GM21447 (cell line): Measurements from ENCODE around the gene MNT.

Source experiments
- ATAC-seq: cut with Tn5 transposase; IDR thresholded peaks from one replicate; pipeline ENCODE4 v1.9.1; 2021; ENCODE audit not compliant: unreplicated experiment

Gene MNT

GRCh38 chr17:2364763-2365116 lies 36.1 kb downstream of the MNT start:
- ATAC-seq = no peak

- no peak for ATAC-seq
Measured at GRCh38 chr17:2363851-2364762, 36.8 kb downstream of the MNT start.

- no peak for ATAC-seq
Measured at GRCh38 chr17:2363318-2363717, 37.5 kb downstream of the MNT start.

GRCh38 chr17:2362881-2363280 lies 38.0 kb downstream of the MNT start:
- ATAC-seq = no peak

GRCh38 chr17:2362416-2362815 lies 38.4 kb downstream of the MNT start:
- no peak for ATAC-seq

- no peak for ATAC-seq
Measured at GRCh38 chr17:2362016-2362415, 38.8 kb downstream of the MNT start.

- no peak for ATAC-seq
Measured at GRCh38 chr17:2361010-2361760, 39.7 kb downstream of the MNT start.

- no peak for ATAC-seq
Measured at GRCh38 chr17:2357931-2358434, 42.9 kb downstream of the MNT start.

GRCh38 chr17:2357237-2357636 lies 43.6 kb downstream of the MNT start:
- ATAC-seq = no peak

- ATAC-seq = no peak
Measured at GRCh38 chr17:2354311-2354710, 46.5 kb downstream of the MNT start.

GRCh38 chr17:2351269-2351668 lies 49.6 kb downstream of the MNT start:
- no peak for ATAC-seq

- no peak for ATAC-seq
Measured at GRCh38 chr17:2347805-2348685, 52.8 kb downstream of the MNT start.

- ATAC-seq = no peak
Measured at GRCh38 chr17:2346475-2346874, 54.4 kb downstream of the MNT start.

- no peak for ATAC-seq
Measured at GRCh38 chr17:2344528-2344927, 56.3 kb downstream of the MNT start.

- ATAC-seq = no peak
Measured at GRCh38 chr17:2343421-2343820, 57.4 kb downstream of the MNT start.

- ATAC-seq = no peak
Measured at GRCh38 chr17:2338315-2338657, 62.6 kb downstream of the MNT start.

- no peak for ATAC-seq
Measured at GRCh38 chr17:2337544-2338314, 63.1 kb downstream of the MNT start.

- peak; percentile 29 for ATAC-seq
Measured at GRCh38 chr17:2336852-2337543, 63.9 kb downstream of the MNT start, which contains the start of gene SGSM2. SGSM2 (plus strand) TSS chr17:2337501; CDS start chr17:2337689, 188 bp downstream.

GRCh38 chr17:2336215-2336851 lies 64.5 kb downstream of the MNT start, which contains the start of gene TSR1:
TSR1 (minus strand) TSS chr17:2336457; CDS start chr17:2336427, 30 bp downstream.
- peak; percentile 85 for ATAC-seq
